ENCODE data around the gene IL5RA. TPM values are rescaled to one million over a fixed set of nuclear protein-coding genes. Genes with fewer than 3 reads are reported as not detected.

Gene IL5RA
- total and polyA plus RNA-seq, 2 donors: 0.13 to 0.69 TPM

Small RNA genes within 50 kb of the gene (small RNA-seq; reads per million reads assigned to genes)
- not detected for gene RF00416

Other genes starting within 250 kb of the IL5RA start
- 51.4 TPM for gene TRNT1, start 16.6 kb upstream of the IL5RA start, total RNA-seq
- 11.4 TPM for gene TRNT1, start 16.6 kb upstream of the IL5RA start, polyA plus RNA-seq
- 154 TPM for gene CRBN, start 69.3 kb upstream of the IL5RA start, total RNA-seq
- gene CRBN, start 69.3 kb upstream of the IL5RA start, polyA plus RNA-seq: 36.7 TPM

Measured in urinary bladder (tissue), 2 donors.